Measurements from ENCODE around the gene CAPNS1. TPM values are rescaled to one million over a fixed set of nuclear protein-coding genes. Genes with fewer than 3 reads are reported as not detected.

CAPNS1 gene
- total and polyA plus RNA-seq, 2 of the 4 experiments (the other 2 are of a cell fraction) = 436 to 988 TPM

- Histone ChIP-seq H3K36me3 (ENCODE audit: control insufficient read depth, insufficient read depth, low read length) (peaks cover 11% of the 10 kb centered on the region), H4K8ac (ENCODE audit: low read depth in 2 of 2, low read length in 2 of 2) (no peak overlapping the region)
Observed at GRCh38 chr19:36106991-36107390, 32.9 kb upstream of the CAPNS1 start.

More at GRCh38 chr19:36106991-36107390, 32.9 kb upstream of the CAPNS1 start:
- Histone ChIP-seq H3K14ac (replicated peaks; ENCODE audit: low read depth, low read length) (no peak overlapping the region), H3K9me1 (ENCODE audit: insufficient read depth, low read length) (no peaks in the 10 kb centered on the region), H3K27ac (ENCODE audit: insufficient read depth, low read length) (no peak overlapping the region), H3K23ac (ENCODE audit: low read depth, low read length) (no peak overlapping the region), H2AFZ (replicated peaks; ENCODE audit: low read length, poor library complexity) (no peak overlapping the region), H3K79me1 (ENCODE audit: low read depth in 1 of 2, low read length in 2 of 2) (peaks cover 0 to 3% of the 10 kb centered on the region in 2 experiments; a peak in 1 of 4 replicates), H3K4me1 (ENCODE audit: control insufficient read depth, insufficient read depth, low read length) (no peaks in the 10 kb centered on the region), H3K9me3 (ENCODE audit: control insufficient read depth, insufficient read depth, low read length) (no peaks in the 10 kb centered on the region), H4K20me1 (ENCODE audit: insufficient read depth, low read length) (no peaks in the 10 kb centered on the region), H4K91ac (ENCODE audit: insufficient read depth, low read depth, low read length) (no peak overlapping the region), H3K9ac (ENCODE audit: low read depth, low read length) (no peak overlapping the region), H2AK5ac (ENCODE audit: low read depth, low read length) (no peak overlapping the region), H3K4me2 (ENCODE audit: low read depth, low read length) (no peak overlapping the region), H2AK9ac (replicated peaks; ENCODE audit: low read depth, low read length, poor library complexity) (no peak overlapping the region), H3K18ac (ENCODE audit: low read depth, low read length) (no peak overlapping the region), H2BK20ac (ENCODE audit: low read depth, low read length) (no peak overlapping the region), H2BK5ac (ENCODE audit: low read depth, low read length, poor library complexity, severe bottlenecking) (no peak overlapping the region), H2BK120ac (ENCODE audit: low read depth, low read length) (no peak overlapping the region), H3K56ac (ENCODE audit: extremely low read depth, insufficient read depth, low read length) (no peak overlapping the region), H3K4me3 (ENCODE audit: insufficient read depth, low read depth, low read length) (no peak overlapping the region), H2BK15ac (ENCODE audit: low read depth, low read length) (no peak overlapping the region), H3K4ac (ENCODE audit: low read depth, low read length) (no peak overlapping the region), H3K27me3 (ENCODE audit: control insufficient read depth, insufficient read depth, low read length) (no peaks in the 10 kb centered on the region), H4K5ac (ENCODE audit: low read depth, low read length) (no peak overlapping the region)
- in situ Hi-C loops (cut with MboI; ENCODE audit: low sequenced_read_pairs) (no loop called here), intact Hi-C loops (cut with micrococcal nuclease) (no loop called here), dilution Hi-C loops (cut with HindIII; ENCODE audit: low sequenced_read_pairs, unreplicated experiment) (no loop called here)
- ChIA-PET POLR2A (ENCODE audit: unreplicated experiment) (no interaction called here), CTCF (interaction anchor here (1.5 kb wide), 1 partner anchor 21 kb away, joined by 4 read pairs; no protein-coding TSS in a partner anchor)
- TF ChIP-seq RFX5 (IDR thresholded peaks at IDR 0.05; ENCODE audit: low read depth, low read length) = no peak
- no peak for TF ChIP-seq BHLHE40 (IDR thresholded peaks at IDR 0.05; ENCODE audit: low read depth, low read length)
- no peak for TF ChIP-seq MAZ (IDR thresholded peaks at IDR 0.05; ENCODE audit: borderline replicate concordance, low read depth, low read length)
- no peak for TF ChIP-seq CEBPB (IDR thresholded peaks at IDR 0.05; ENCODE audit: low read depth, low read length)
- TF ChIP-seq CHD1 (IDR thresholded peaks at IDR 0.05; ENCODE audit: low read depth, low read length) = no peak
- TF ChIP-seq RCOR1 (IDR thresholded peaks at IDR 0.05; ENCODE audit: insufficient replicate concordance, low read length) = no peak
- TF ChIP-seq MXI1 (IDR thresholded peaks at IDR 0.05; ENCODE audit: borderline replicate concordance, low read depth, low read length) = no peak
- no peak for TF ChIP-seq SMC3 (IDR thresholded peaks at IDR 0.05; ENCODE audit: low read depth, low read length)
- no peak for TF ChIP-seq USF2 (IDR thresholded peaks at IDR 0.05; ENCODE audit: low read depth, low read length)
- TF ChIP-seq CTCF (conservative IDR thresholded peaks at IDR 0.05; ENCODE audit: low read depth, low read length) = no peak
- no peak for TF ChIP-seq RAD21 (IDR thresholded peaks at IDR 0.05; ENCODE audit: low read length)
- no peak for TF ChIP-seq FOS (IDR thresholded peaks at IDR 0.05; ENCODE audit: low read depth, low read length)
- TF ChIP-seq NFE2L2 (IDR thresholded peaks at IDR 0.05; ENCODE audit: low read depth, low read length) = no peak
- no peak for TF ChIP-seq POLR2A (IDR thresholded peaks at IDR 0.05; ENCODE audit: low read depth, low read length)
- no peak for TF ChIP-seq MAFK (IDR thresholded peaks at IDR 0.05; ENCODE audit: low read depth, low read length)
- TF ChIP-seq ELK1 (IDR thresholded peaks at IDR 0.05; ENCODE audit: borderline replicate concordance, low read depth, low read length) = no peak
- no TSS peak for BruUV-seq (replicated peaks)
- ATAC-seq (ENCODE audit: low read depth) = no peak
- WGBS, 2 experiments (ENCODE audit: extremely low coverage in 2 of 2, insufficient read length in 1 of 2) = 88% methylated on average over 5 of the region's 5 CpGs; no CpG with 5 or more reads in 1 of the 2 experiments
- no peak for DNase-seq
